HEK293 (cell line): ENCODE data around the gene ORC2.

ENCODE experiments used
- BCL11A ChIP-seq: fragments of 450-650 bp; formaldehyde crosslinking; IDR thresholded peaks from 2 replicates; pipeline ENCODE4 v1.5.1; 2016; ENCODE audit warnings: low read depth, missing biosample characterization, missing genetic modification characterization
- CTCF ChIP-seq: fragments of 450-650 bp; formaldehyde crosslinking; IDR thresholded peaks from 2 replicates; pipeline ENCODE4 v1.5.1; 2016; ENCODE audit warnings: missing biosample characterization, missing genetic modification characterization
- GLIS1 ChIP-seq: fragments of 450-650 bp; formaldehyde crosslinking; IDR thresholded peaks from 2 replicates; pipeline ENCODE4 v1.5.1; 2016; ENCODE audit warnings: missing biosample characterization, missing genetic modification characterization
- PATZ1 ChIP-seq: fragments of 450-650 bp; formaldehyde crosslinking; IDR thresholded peaks from 2 replicates; pipeline ENCODE4 v1.5.1; 2016; ENCODE audit warnings: missing biosample characterization, missing genetic modification characterization
- ZBTB26 ChIP-seq: fragments of 450-650 bp; formaldehyde crosslinking; optimal IDR thresholded peaks from 2 replicates; pipeline ENCODE3; 2016; ENCODE audit warnings: missing biosample characterization, mild to moderate bottlenecking, missing genetic modification characterization
- ZEB2 ChIP-seq: fragments of 450-650 bp; formaldehyde crosslinking; IDR thresholded peaks from 2 replicates; pipeline ENCODE4 v1.5.1; 2016; ENCODE audit warnings: missing biosample characterization, missing genetic modification characterization
- ZNF10 ChIP-seq: fragments of 450-650 bp; formaldehyde crosslinking; IDR thresholded peaks from 2 replicates; pipeline ENCODE4 v1.5.1; 2017; ENCODE audit warnings: missing biosample characterization, missing genetic modification characterization
- ZNF133 ChIP-seq: fragments of 450-650 bp; formaldehyde crosslinking; IDR thresholded peaks from 2 replicates; pipeline ENCODE4 v1.5.1; 2016; ENCODE audit warnings: missing biosample characterization, missing genetic modification characterization
- ZNF274 ChIP-seq, 2 experiments: fragments of 200-500 bp in 1 of 2; fragments of 450-650 bp in 1 of 2; sonication (Bioruptor generic) in 1 of 2; formaldehyde crosslinking in 1 of 2; IDR thresholded peaks; 2 replicates each; pipeline versions ENCODE4 v1.5.1 to v1.6.1; 2014 to 2016; ENCODE audit warnings: borderline replicate concordance in 1 of 2, inconsistent platforms in 1 of 2, low read length in 1 of 2, missing biosample characterization in 1 of 2, missing genetic modification characterization in 1 of 2
- ZNF830 ChIP-seq: fragments of 450-650 bp; IDR thresholded peaks from 2 replicates; pipeline ENCODE4 v1.5.0; 2018; ENCODE audit warnings: missing biosample characterization, missing genetic modification characterization, low read depth, mild to moderate bottlenecking, moderate library complexity
- ZSCAN30 ChIP-seq: fragments of 450-650 bp; IDR thresholded peaks from 2 replicates; pipeline ENCODE4 v1.5.1; 2018; ENCODE audit warnings: missing biosample characterization, mild to moderate bottlenecking, missing genetic modification characterization, moderate library complexity
- ZXDB ChIP-seq: fragments of 450-650 bp; formaldehyde crosslinking; IDR thresholded peaks from 2 replicates; pipeline ENCODE4 v1.5.1; 2016; ENCODE audit warnings: missing biosample characterization, missing genetic modification characterization

GRCh38 chr2:201008296-201008829, 44.9 kb upstream of the ORC2 start:
- TF ChIP-seq ZNF10 (tag by site-specific recombination) (no peak), ZSCAN30 (tag by site-specific recombination) (no peak), ZEB2 (tag by site-specific recombination) (no peak), CTCF (no peak), ZNF830 (tag by site-specific recombination) (no peak), ZNF133 (tag by site-specific recombination) (no peak), ZNF274 (IDR thresholded peaks at IDR 0.05; ENCODE audit: low read length) (no peak), ZNF274 (tag by site-specific recombination; IDR thresholded peaks at IDR 0.05; ENCODE audit: borderline replicate concordance) (no peak), ZXDB (tag by site-specific recombination) (no peak), BCL11A (tag by site-specific recombination) (no peak), PATZ1 (tag by site-specific recombination) (no peak), GLIS1 (no peak), ZBTB26 (tag by site-specific recombination) (no peak)
